Inferior parietal cortex (tissue), 1 donor: ENCODE measurements around the gene RNASE13.
A peak's percentile ranks its signal among the peaks of the same experiment; 100 is the strongest.
"Not testable (repeated sequence)": the region's sequence is repeated elsewhere in the genome, so short reads cannot be mapped to it uniquely, and the experiment has no call there.

Experiments
- DNase-seq: peaks from one replicate; pipeline ENCODE4 v3.0.0-alpha.2; 2016; ENCODE audit errors: extremely low spot score

The RNASE13 gene

GRCh38 chr14:21023174-21023573, 11.4 kb downstream of the RNASE13 start:
- DNase-seq = no peak

GRCh38 chr14:21022686-21023085, 11.9 kb downstream of the RNASE13 start:
- DNase-seq = no peak

DNA sequence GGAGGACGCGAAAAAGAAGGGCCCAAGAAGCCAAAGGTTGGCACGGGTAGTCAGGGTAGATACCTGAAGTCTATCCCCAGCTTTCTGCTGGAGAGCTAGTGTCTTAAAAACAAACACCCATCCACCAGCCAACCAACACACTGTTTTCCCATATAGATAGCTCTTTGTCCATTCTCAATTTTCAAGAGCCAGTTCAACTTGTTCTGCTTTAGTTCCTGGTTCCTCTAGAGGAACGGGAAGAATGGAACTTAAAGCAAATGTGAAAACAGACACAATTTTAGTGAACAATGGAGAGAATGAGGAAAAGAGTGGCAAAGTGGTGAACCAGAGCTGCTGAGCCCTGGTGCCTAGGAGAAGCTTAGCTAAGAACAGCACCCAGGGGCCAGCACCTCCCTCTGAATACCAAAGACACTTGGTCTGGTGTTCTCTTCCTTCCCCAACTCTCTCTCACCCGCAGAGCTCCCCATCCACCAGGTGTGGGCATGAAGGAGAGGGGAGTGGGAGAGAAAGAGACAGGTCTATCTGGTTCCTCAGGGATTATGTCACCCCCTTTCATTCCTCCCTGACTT, 13.5 kb downstream of the RNASE13 start:
- no peak for DNase-seq

DNA sequence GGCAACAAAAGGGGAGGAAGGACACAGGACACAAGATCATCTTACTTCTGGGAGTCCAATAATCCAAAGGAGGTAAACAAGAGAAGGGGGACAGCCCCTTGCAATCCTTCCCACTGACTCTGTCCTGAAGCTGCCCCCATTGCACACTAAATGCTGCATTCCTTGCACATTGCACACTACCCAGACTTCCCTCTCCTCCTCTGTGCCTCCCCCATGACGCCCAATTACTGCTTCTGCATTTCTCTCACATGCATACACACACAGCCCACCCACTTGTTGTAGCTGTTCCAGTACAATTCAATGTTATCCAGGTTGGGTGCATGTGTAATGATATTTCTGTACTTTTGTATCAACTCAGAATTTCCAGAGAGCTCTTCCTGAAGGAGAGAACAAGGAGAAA, 15.2 kb downstream of the RNASE13 start:
- no peak for DNase-seq

DNA sequence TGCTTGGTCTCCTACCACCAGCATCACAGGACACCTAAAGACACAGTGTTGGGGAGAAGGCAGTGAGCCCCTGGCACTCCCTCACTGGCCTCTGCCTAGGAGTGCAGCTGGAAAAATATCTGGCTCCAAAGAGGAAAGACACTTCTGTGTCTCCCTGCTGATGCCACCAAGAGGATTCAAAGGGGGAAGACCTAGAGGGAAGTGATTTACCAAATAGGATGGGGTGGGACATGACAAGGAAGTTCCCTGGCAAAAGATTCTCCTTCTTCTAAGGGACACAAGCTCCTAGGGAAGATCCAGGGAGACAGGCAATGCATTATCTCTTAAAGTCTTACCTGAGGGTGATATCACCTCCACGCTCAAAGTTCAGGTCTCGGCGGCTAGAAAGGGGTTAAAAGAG, 15.8 kb downstream of the RNASE13 start:
- no peak for DNase-seq

GRCh38 chr14:21018286-21018685, 16.3 kb downstream of the RNASE13 start:
- no peak for DNase-seq

DNA sequence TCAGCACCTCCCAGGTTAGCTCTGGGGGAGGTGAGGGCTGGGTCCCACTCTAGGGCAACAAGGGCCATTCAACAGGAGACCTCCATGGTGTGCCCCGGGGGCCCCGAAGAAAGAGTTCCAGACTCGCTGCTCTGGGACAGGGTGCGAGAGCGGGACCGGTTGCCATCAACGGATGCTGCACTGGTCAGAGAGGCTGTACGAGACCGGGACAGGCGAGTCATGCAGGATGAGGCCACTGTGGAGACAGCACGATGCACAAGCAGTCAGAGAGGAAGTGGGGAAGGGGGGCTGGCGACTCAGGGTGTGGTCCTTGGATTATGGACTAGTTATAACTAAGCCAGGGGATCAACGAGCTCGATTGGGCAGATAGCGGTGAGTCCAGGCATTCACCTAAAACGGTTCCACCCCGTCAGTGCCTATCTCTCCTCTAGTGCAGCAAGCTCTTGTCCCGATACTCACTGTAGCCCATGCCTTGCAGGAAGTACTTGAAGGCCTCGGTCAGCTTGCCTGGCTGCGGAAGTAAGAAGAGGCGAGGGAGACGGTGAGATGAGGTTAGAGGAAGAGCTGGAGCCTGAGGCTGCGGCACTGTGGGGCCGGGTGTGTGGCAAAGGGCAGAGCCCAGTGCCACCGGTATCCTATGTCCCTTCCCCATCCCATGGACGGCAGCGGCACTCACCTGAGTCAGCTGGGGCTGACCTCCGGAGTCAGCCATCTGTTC, 16.9 kb downstream of the RNASE13 start:
- DNase-seq = no peak

DNA sequence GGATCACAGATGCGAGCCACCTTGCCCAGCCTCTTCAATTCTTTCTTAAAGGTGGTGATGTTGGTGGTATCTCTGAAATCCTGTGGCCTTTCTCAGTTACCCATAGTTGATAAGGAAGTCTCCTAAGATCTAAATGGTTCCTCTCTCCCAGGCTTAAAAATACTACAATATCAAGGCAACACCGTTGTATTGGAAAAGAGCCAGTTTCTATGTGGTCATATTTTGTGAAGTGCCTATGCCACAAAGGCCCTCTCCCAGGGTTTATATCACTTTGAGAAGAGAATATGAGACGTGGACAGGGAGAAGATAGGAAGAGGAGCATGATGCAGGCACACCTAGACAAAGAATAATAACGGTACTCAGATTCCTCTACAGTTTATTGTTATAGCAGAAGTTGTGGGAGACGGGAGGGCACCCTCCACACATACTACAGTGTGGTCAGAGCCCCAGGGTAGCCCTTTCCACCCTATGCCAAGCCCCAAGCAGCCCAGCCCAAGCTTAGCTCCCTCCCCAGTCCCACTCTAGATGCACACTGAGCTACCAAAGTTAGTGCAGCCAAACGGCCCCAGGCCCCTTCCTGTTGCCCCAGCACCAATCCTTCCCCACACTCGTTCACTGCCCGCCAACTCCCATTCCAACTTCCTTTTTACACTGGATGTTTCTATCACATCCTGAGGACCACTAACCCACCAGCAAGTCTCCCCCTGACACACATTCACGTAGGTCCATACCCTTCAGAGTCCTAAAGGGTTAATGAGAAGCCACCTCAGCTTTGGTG, 18.0 kb downstream of the RNASE13 start:
- DNase-seq = no peak

GRCh38 chr14:21015312-21015711, 19.3 kb downstream of the RNASE13 start:
- DNase-seq = no peak

- DNase-seq = peak; percentile 99
These were observed 19.8 kb downstream of the RNASE13 start for GRCh38 chr14:21014761-21015190.

DNA sequence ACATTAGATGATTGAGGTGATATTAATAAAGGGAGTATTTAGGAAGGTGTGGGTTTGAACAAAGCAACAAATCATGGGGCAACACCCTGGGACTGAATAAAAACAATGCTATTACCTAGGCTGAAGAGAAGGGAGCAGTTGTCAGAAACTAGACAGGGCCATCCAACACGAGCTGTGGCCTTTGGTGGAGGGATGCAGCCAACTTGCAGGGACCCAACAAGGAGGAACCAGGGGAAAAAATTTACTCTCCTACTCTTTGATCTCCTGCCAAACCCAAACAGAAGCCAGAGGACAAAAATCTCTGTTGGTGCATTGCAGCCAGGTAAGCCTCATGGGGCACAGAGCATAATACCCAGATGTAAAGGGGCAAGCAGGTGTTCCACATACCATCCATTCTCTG, 23.5 kb downstream of the RNASE13 start:
- DNase-seq = no peak

DNA sequence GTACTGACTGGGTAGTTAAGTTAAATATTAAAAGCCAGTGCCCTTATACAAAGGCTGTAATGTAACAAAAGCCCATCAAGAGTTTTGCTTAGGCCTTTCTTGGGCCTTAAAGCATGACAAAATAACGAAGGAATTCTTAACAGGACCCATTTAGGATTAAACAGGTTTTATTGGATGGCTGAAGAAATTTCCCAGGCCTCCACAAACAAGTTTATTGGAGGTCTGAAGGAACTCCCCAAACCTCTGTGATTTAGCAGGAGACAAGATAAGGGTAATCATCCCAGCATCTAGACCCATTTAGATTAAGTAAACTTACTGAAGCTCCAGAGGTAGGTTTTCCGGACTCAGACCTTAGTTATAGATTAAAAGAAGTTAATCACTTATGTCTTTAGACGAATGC, 24.9 kb downstream of the RNASE13 start:
- DNase-seq = not testable (repeated sequence)

DNA sequence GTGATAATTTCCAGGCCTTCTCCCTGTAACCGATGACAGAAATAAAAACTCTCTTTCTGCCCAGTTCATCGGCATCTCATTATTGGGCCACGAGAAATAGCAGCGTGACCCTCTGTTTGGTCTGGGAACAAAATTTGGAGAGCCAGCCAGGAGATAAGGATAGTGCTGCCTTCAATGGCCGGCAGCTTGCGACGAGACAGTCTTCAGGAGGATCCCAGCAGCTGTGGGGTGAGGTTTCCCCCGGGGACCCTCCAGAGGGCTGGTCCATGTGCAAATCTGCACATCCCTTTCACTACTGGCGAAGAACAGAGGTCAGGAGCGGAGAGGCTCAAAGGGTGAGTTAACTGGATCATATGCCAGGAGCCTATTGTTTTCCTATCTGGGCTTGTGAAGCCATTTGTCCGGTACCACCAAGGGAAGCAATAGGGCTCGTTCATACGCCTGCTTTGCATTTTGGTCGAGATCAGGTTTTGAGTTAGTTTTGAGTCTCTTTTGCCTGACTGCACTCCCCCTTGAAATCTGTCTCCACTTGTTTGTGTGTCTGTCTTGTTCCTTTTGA, 30.7 kb downstream of the RNASE13 start:
- DNase-seq = no peak

GRCh38 chr14:21001218-21001617, 33.4 kb downstream of the RNASE13 start:
- DNase-seq = no peak

DNA sequence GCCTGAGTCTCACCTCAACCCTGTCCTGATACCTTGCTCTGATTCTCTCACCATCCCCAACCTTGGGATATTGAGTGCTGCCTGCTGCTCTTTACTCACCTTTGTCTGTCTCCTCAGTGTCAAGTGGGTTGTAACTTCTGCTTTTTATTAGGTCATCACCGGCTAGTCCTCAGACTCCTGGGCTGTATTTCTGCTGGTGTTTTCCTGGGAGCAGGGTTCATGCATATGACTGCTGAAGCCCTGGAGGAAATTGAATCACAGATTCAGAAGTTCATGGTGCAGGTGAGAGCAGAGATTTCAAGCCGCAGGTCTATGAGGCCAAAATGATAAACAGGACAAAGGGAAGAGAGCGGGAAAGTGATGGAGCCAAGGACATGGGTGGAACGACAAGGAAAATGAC, 35.0 kb downstream of the RNASE13 start:
- DNase-seq = no peak

GRCh38 chr14:20998674-20999366, 35.8 kb downstream of the RNASE13 start, which contains the start of gene SLC39A2:
SLC39A2 (plus strand) TSS chr14:20999293; CDS start chr14:20999447, 154 bp downstream.
- DNase-seq = no peak

DNA sequence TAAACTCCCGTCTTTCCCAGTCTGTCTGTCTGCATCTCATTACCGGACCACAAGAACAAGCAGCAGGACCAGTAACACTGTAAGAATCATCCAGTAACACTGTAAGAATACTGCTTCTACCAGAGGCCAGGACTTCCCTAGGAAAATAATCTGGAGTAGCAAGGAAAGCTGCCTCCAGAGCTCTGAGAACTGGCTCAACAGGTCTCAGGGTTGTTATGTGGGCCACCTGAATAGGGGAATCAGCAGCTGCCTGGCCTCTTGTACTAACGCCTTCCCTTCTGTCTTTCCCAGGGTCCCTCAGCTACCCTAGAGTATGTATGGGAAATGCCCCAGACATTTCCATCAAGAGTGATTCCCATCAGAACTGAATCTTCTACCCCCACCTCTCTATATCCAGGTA, 36.5 kb downstream of the RNASE13 start:
- no peak for DNase-seq

GRCh38 chr14:20997564-20997963, 37.0 kb downstream of the RNASE13 start:
- no peak for DNase-seq

- no peak for DNase-seq
These were observed 37.5 kb downstream of the RNASE13 start for GRCh38 chr14:20997115-20997514.

DNA sequence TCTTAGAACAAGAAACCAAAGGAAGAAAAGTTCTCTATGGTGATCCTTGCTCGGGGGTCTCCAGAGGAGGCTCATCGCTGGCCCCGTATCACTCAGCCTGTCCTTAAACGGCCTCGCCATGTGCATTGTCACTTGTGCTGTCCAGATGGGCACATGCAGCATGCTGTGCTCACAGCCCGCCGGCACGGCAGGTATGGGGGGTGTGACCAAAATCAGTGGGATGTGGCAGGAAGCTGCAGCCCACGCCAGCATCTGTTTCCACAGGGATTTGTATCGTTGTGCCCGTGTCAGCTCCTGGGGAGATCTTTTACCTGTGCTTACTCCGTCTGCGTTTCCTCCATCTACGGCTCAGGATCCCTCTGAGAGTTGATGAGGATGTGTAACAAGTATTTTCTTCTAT, 38.1 kb downstream of the RNASE13 start:
- DNase-seq = no peak

DNA sequence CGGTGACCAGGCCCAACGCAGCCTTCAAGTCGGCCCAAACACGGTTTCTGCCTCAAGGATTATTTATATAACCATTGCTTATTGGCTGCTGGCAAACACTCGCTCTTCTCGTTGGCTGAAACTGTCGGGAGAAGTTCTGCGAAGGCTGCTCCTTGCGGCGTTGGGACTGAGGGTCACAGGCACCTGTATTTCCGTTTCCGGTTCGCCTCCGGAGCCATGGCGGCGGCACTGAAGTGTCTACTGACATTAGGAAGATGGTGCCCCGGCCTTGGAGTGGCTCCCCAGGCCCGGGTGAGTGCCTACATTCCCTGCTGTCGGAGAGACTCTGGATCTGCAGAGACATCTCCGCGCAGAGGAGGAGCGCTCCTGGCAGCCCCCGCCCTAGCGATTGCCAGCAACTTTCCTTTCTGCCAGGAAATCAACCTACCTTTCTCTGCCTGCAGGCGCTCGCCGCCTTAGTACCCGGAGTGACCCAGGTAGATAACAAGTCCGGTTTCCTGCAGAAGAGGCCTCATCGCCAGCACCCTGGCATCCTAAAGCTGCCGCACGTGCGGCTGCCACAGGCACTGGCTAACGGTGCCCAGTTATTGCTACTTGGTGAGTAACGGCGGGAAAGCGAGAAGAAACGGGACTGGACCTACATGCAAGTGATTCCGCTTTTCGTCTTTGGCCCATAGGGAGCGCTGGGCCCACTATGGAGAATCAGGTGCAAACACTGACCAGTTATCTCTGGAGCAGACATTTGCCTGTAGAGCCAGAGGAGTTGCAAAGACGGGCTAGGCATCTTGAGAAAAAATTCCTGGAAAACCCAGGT, 44.6 kb downstream of the RNASE13 start, which contains the start of gene METTL17:
METTL17 (plus strand) TSS at position 194 of the 814 bp plus-strand sequence; CDS start at position 217, 23 bp downstream.
- DNase-seq = peak; percentile 95
